Measurements from ENCODE around the gene UBTD2. TPM values are rescaled to one million over a fixed set of nuclear protein-coding genes. Genes with fewer than 3 reads are reported as not detected.
"Not testable (repeated sequence)": the region's sequence is repeated elsewhere in the genome, so short reads cannot be mapped to it uniquely, and the experiment has no call there.

UBTD2 gene, protein sequence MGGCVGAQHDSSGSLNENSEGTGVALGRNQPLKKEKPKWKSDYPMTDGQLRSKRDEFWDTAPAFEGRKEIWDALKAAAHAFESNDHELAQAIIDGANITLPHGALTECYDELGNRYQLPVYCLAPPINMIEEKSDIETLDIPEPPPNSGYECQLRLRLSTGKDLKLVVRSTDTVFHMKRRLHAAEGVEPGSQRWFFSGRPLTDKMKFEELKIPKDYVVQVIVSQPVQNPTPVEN
- 47.5 and 48.0 TPM in 2 replicates for total RNA-seq
- long read RNA-seq, partial matches to known transcripts = 11 of 17 reads
- long read RNA-seq, other reads (novel, unspliced or antisense) = 2 of 17 reads

- Mint-ChIP-seq H3K9me3 (ENCODE audit: unreplicated experiment) (no peaks in the 10 kb centered on the region), H3K36me3 (ENCODE audit: unreplicated experiment) (peaks cover 3% of the 10 kb centered on the region), H3K27me3 (ENCODE audit: unreplicated experiment) (no peaks in the 10 kb centered on the region), H3K27ac (ENCODE audit: unreplicated experiment) (peak within 1 kb of the TSS; percentile 95), H3K4me1 (ENCODE audit: unreplicated experiment) (peaks cover 39% of the 10 kb centered on the region), H3K4me3 (ENCODE audit: unreplicated experiment) (peak within 1 kb of the TSS; percentile 94)
- peak; percentile 94 for DNase-seq (ENCODE audit: extremely low spot score, unreplicated experiment)
- TF ChIP-seq CTCF (IDR thresholded peaks at IDR 0.05) = peak; percentile 68
Observed at GRCh38 chr5:172283020-172283861, at the start of gene UBTD2. Gene UBTD2, minus strand, starts transcription at chr5:172283764. Its CDS starts 99 bp downstream, at chr5:172283665.

- H3K4me3 Mint-ChIP-seq (ENCODE audit: unreplicated experiment); H3K9me3 Mint-ChIP-seq (ENCODE audit: unreplicated experiment); H3K27ac Mint-ChIP-seq (ENCODE audit: unreplicated experiment); H3K36me3 Mint-ChIP-seq (ENCODE audit: unreplicated experiment); DNase-seq (ENCODE audit: extremely low spot score, unreplicated experiment); H3K27me3 Mint-ChIP-seq (ENCODE audit: unreplicated experiment); H3K4me1 Mint-ChIP-seq (ENCODE audit: unreplicated experiment): not testable (repeated sequence)
Observed at GRCh38 chr5:172326901-172327300, 43.3 kb upstream of the UBTD2 start.

GRCh38 chr5:172325452-172325851 is 41.9 kb upstream of the UBTD2 start:
- Mint-ChIP-seq H3K9me3 (ENCODE audit: unreplicated experiment) (no peaks in the 10 kb centered on the region), H3K27ac (ENCODE audit: unreplicated experiment) (no peak overlapping the region), H3K36me3 (ENCODE audit: unreplicated experiment) (no peaks in the 10 kb centered on the region), H3K27me3 (ENCODE audit: unreplicated experiment) (no peaks in the 10 kb centered on the region), H3K4me3 (ENCODE audit: unreplicated experiment) (no peak overlapping the region), H3K4me1 (ENCODE audit: unreplicated experiment) (peaks cover 7% of the 10 kb centered on the region)
- no peak for TF ChIP-seq CTCF (IDR thresholded peaks at IDR 0.05)
- DNase-seq (ENCODE audit: extremely low spot score, unreplicated experiment) = no peak

- Mint-ChIP-seq H3K36me3 (ENCODE audit: unreplicated experiment) (no peaks in the 10 kb centered on the region), H3K4me1 (ENCODE audit: unreplicated experiment) (peaks cover 16% of the 10 kb centered on the region), H3K27me3 (ENCODE audit: unreplicated experiment) (no peaks in the 10 kb centered on the region), H3K4me3 (ENCODE audit: unreplicated experiment) (no peak overlapping the region), H3K27ac (ENCODE audit: unreplicated experiment) (no peak overlapping the region), H3K9me3 (ENCODE audit: unreplicated experiment) (no peaks in the 10 kb centered on the region)
- no peak for DNase-seq (ENCODE audit: extremely low spot score, unreplicated experiment)
- no peak for TF ChIP-seq CTCF (IDR thresholded peaks at IDR 0.05)
Observed at GRCh38 chr5:172322028-172322965, 38.7 kb upstream of the UBTD2 start.

DNA sequence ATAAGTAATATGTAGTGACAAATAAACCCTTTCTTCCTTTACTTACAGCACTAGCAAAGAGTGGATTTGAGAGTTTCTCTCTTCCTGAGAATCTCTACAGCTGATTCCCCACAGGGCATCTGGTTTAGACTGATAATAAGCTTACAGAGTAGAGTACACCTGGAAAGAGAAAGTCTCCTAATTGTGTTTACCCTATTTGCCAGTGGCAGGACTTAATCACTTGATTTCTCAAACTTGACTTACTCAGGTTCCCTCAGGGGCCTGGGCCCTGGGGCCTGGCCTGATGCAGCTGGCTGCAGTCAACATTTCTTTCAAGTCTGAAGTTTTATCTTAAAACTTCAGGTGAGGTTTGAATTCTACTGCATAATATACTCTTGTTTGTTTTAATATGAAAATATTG is 38.0 kb upstream of the UBTD2 start:
- no peak for TF ChIP-seq CTCF (IDR thresholded peaks at IDR 0.05)
- no peak overlapping the region for H3K27ac Mint-ChIP-seq (ENCODE audit: unreplicated experiment)

More for the DNA sequence above, 38.0 kb upstream of the UBTD2 start:
- peaks cover 16% of the 10 kb centered on the region for H3K4me1 Mint-ChIP-seq (ENCODE audit: unreplicated experiment)
- no peak for DNase-seq (ENCODE audit: extremely low spot score, unreplicated experiment)
- no peak overlapping the region for H3K4me3 Mint-ChIP-seq (ENCODE audit: unreplicated experiment)
- H3K36me3 Mint-ChIP-seq (ENCODE audit: unreplicated experiment) = no peaks in the 10 kb centered on the region
- H3K9me3 Mint-ChIP-seq (ENCODE audit: unreplicated experiment) = no peaks in the 10 kb centered on the region
- no peaks in the 10 kb centered on the region for H3K27me3 Mint-ChIP-seq (ENCODE audit: unreplicated experiment)

All from osteocyte (in vitro differentiated cells).